Left ventricle myocardium inferior (tissue), 1 donor: Measurements from ENCODE around the gene BMAL1. TPM values are rescaled to one million over a fixed set of nuclear protein-coding genes. Genes with fewer than 3 reads are reported as not detected.

ENCODE experiments used
- DNase-seq: peaks from one replicate; pipeline ENCODE4 v3.0.0-alpha.2; 2020
- H3K27ac ChIP-seq: fragments of 200-600 bp; replicated peaks from 2 replicates; pipeline ENCODE4 v1.8.0; 2021
- H3K27me3 ChIP-seq: fragments of 200-600 bp; 2 replicates; pipeline ENCODE4 v1.8.0; 2021; ENCODE audit warnings: low read depth
- H3K36me3 ChIP-seq: fragments of 200-600 bp; 2 replicates; pipeline ENCODE4 v1.8.0; 2021
- H3K4me1 ChIP-seq: fragments of 200-600 bp; 2 replicates; pipeline ENCODE4 v1.8.0; 2021
- H3K4me3 ChIP-seq: fragments of 200-600 bp; 2 replicates; pipeline ENCODE4 v1.8.0; 2021; ENCODE audit warnings: mild to moderate bottlenecking, moderate library complexity
- H3K9me3 ChIP-seq: fragments of 200-600 bp; replicated peaks from 2 replicates; pipeline ENCODE4 v1.8.0; 2021
- intact Hi-C: fragments of 100-400 bp; cut with micrococcal nuclease; formaldehyde crosslinking; loops from one replicate; pipeline ENCODE4 v1.11.0; 2022
- total RNA-seq: library from RNA; stranded (reverse); fragmentation: NEBNext Ultra II Directional; extraction: Animal tissue kit (Norgen Biotek cat#: 25700); gene quantifications from one replicate; pipeline ENCODE4 v1.2.1, GENCODE V29; 2021
- TF ChIP-seq, protein P1 (sequence below): fragments of 200-600 bp; IDR thresholded peaks from 2 replicates; pipeline ENCODE4 v1.8.0; 2021; ENCODE audit warnings: antibody characterized with exemption, mild to moderate bottlenecking, borderline replicate concordance
- donor health status: DM: no; HTN: yes; CAD: no; lungs with severe emphysema.

Gene BMAL1
- total RNA-seq, 1 donor from 2014 or later: 7.1 TPM

DNA sequence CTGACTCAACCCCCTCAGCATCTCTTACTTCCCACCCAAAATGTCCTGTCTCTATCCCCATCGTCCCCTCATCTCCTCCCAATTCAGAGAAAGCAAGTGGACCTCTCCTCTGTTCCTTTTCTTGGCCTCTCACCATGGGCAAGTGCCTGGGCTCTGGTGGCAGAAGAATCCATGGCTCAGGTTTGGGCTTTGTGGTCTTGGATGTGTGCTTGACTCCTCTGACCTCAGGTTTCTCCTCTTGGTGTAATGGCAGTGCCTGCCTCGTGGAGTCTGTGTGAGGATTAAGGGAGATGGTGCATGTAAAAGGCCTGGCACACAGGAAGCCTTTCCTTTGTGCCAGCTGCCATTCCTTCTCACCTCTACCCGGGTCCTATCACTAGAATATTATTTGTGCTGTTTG lies 3.2 kb downstream of the BMAL1 start:
- TF ChIP-seq, protein P1, sequence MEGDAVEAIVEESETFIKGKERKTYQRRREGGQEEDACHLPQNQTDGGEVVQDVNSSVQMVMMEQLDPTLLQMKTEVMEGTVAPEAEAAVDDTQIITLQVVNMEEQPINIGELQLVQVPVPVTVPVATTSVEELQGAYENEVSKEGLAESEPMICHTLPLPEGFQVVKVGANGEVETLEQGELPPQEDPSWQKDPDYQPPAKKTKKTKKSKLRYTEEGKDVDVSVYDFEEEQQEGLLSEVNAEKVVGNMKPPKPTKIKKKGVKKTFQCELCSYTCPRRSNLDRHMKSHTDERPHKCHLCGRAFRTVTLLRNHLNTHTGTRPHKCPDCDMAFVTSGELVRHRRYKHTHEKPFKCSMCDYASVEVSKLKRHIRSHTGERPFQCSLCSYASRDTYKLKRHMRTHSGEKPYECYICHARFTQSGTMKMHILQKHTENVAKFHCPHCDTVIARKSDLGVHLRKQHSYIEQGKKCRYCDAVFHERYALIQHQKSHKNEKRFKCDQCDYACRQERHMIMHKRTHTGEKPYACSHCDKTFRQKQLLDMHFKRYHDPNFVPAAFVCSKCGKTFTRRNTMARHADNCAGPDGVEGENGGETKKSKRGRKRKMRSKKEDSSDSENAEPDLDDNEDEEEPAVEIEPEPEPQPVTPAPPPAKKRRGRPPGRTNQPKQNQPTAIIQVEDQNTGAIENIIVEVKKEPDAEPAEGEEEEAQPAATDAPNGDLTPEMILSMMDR: no peak
- H3K36me3 ChIP-seq: no peaks in the 10 kb centered on the region
- intact Hi-C loops: no loop called here
- H3K27me3 ChIP-seq: no peaks in the 10 kb centered on the region
- DNase-seq: no peak
- H3K4me1 ChIP-seq: peaks cover 69% of the 10 kb centered on the region
- no peak overlapping the region for H3K4me3 ChIP-seq
- no peak overlapping the region for H3K27ac ChIP-seq
- no peaks in the 10 kb centered on the region for H3K9me3 ChIP-seq

DNA sequence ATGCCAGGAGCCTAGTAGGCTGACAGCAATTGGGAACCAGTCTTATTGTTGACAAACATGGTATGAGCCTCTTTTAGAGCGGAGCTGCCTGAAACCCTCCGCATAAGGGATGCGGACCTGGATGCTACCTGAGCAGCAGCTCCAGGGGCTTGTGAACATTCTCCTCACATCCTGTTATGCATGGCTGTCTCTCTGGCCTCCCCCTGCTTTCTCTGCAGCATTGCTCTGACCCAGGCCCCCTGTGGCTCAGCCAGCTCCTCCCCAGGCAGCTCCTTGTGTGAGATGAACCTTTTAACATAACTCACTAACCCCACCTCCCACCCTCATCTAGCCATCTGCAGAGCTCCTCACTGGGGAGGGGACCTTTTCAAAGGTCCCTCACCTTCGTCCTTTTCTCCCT lies 6.0 kb downstream of the BMAL1 start:
- Histone ChIP-seq H3K4me1 (peaks cover 69% of the 10 kb centered on the region), H3K27ac (no peak overlapping the region)

DNA sequence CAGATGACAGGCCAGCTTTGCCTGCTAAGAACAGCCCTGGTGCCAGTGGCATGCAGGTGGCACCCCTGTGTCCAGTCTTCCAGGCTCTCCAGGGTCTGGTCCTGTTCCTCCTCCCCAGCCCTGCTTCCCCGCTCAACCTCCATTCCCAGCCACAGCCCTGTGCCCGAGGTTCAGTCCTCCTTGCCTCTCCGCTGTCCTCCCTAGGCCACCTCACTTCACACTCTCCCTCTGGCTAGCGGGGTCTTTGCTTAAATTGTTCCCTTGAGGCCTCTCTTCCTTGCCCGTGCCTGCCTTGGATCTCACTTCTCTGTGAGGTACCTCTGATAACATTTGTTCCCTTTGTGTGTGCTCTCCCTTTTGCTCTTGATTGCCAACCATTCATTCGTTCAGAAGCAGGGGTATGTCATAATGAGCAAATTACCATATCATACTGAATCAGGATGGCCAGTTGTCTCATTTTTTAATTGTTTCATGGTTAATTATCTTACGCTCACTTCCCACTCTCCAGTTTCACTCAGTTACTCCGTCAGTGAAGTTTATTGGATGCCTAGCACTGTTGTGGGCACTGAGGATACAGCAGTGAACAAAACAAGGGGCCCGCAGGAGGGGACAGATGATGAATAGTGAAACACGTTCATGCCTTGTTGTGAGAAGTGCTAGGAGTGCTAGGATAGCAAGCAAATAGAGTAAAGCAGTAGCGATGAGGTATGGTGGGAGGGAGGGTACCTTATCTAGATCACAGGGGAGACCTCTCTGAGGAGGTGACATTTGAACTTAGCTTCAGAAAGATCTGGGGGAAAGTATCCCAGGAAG lies 7.4 kb downstream of the BMAL1 start:
- Histone ChIP-seq H3K4me1 (peaks cover 56% of the 10 kb centered on the region), H3K36me3 (no peaks in the 10 kb centered on the region), H3K9me3 (no peaks in the 10 kb centered on the region), H3K27me3 (no peaks in the 10 kb centered on the region), H3K4me3 (no peak overlapping the region), H3K27ac (no peak overlapping the region)
- TF ChIP-seq, protein P1: no peak
- intact Hi-C loops: no loop called here
- no peak for DNase-seq

More for the DNA sequence above, 6.0 kb downstream of the BMAL1 start:
- no peaks in the 10 kb centered on the region for H3K9me3 ChIP-seq
- no peaks in the 10 kb centered on the region for H3K36me3 ChIP-seq
- no peak overlapping the region for H3K4me3 ChIP-seq
- no peak for DNase-seq
- TF ChIP-seq, protein P1: no peak
- no peaks in the 10 kb centered on the region for H3K27me3 ChIP-seq
- intact Hi-C loops: no loop called here

DNA sequence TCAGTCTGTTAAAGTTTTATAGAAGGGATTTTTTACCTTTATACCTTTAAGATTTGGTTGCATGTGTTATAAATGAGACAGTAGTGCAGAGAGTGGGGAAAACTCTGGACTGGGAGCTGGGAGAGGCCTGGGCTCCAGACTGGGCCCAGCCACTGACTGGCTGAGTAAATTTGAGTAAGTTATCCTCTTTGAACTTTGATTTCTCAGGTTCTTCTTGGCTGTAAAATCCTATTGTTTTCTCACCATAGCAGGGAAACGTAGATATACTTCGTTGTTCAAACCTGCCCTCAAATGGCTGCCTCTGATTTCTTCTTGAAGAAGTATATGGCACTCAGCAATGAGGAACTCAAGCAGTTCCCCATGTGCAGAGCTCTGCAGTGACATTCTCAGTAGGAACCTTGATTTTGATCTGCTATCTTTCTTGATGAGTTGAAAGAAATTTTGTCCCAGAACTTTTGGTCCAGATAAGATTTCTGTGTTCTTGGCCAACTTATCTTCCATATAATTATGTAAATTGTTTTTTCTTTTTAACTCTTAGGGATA lies 8.8 kb downstream of the BMAL1 start:
- DNase-seq: no peak
- intact Hi-C loops: no loop called here
- Histone ChIP-seq H3K4me1 (peaks cover 45% of the 10 kb centered on the region), H3K27me3 (no peaks in the 10 kb centered on the region), H3K36me3 (no peaks in the 10 kb centered on the region), H3K4me3 (no peak overlapping the region), H3K27ac (no peak overlapping the region), H3K9me3 (no peaks in the 10 kb centered on the region)
- TF ChIP-seq, protein P1: no peak

DNA sequence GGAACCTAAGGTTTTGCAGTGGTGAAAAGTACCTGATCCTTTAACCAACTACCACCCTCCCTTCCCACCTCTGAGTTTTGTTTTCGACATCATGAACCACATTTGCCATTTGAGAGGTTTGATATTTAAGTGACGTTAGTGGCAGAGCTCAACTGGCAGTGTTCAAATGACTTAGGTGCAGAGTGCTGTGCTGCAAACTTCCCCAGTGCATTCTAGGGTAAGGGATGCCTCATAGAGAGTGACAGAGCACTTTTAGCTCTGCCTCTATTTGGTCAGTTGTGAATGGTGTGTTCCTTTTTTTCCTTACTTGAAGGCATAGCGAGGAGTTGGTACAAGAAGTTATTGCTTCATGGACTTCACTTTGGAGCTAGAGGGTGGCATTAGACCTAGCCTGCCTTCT lies 9.4 kb downstream of the BMAL1 start:
- Histone ChIP-seq H3K4me1 (peaks cover 40% of the 10 kb centered on the region), H3K27me3 (no peaks in the 10 kb centered on the region), H3K9me3 (no peaks in the 10 kb centered on the region), H3K36me3 (no peaks in the 10 kb centered on the region), H3K4me3 (no peak overlapping the region), H3K27ac (no peak overlapping the region)
- no peak for DNase-seq
- intact Hi-C loops: no loop called here
- TF ChIP-seq, protein P1: no peak
